Skeletal muscle tissue (tissue), 4 donors: Measurements from ENCODE around the gene NCF4. TPM values are rescaled to one million over a fixed set of nuclear protein-coding genes. Genes with fewer than 3 reads are reported as not detected.
A peak's percentile ranks its signal among the peaks of the same experiment; 100 is the strongest.

Source experiments
- H3K27ac ChIP-seq: one replicate; pipeline ENCODE4 v1.7.0; 2013; ENCODE audit warnings: mild to moderate bottlenecking, low read depth, low read length, inconsistent platforms
- H3K27me3 ChIP-seq, 3 donors: one replicate each; pipeline ENCODE4 v1.7.0; 2013; ENCODE audit warnings: low read length in 3 of 3; ENCODE audit not compliant: control insufficient read depth in 3 of 3, insufficient read depth in 3 of 3
- H3K36me3 ChIP-seq, 3 donors: one replicate each; pipeline ENCODE4 v1.7.0; 2013; ENCODE audit warnings: low read length in 3 of 3; ENCODE audit not compliant: control insufficient read depth in 3 of 3, insufficient read depth in 3 of 3
- H3K4me1 ChIP-seq, 3 donors: one replicate each; pipeline ENCODE4 v1.7.0; 2013; ENCODE audit warnings: low read length in 3 of 3, mild to moderate bottlenecking in 3 of 3; ENCODE audit not compliant: control insufficient read depth in 3 of 3, insufficient read depth in 3 of 3
- H3K4me3 ChIP-seq, 3 donors: one replicate each; pipeline ENCODE4 v1.7.0; 2013; ENCODE audit warnings: low read length in 3 of 3
- H3K9ac ChIP-seq, 3 donors: one replicate each; pipeline ENCODE4 v1.7.0; 2013; ENCODE audit warnings: low read length in 3 of 3, mild to moderate bottlenecking in 3 of 3, moderate library complexity in 2 of 3, low read depth in 1 of 3
- H3K9me3 ChIP-seq, 3 donors: one replicate each; pipeline ENCODE4 v1.7.0; 2013; ENCODE audit warnings: low read length in 3 of 3; ENCODE audit not compliant: control insufficient read depth in 3 of 3
- total RNA-seq: library from RNA; depleted of rRNA; stranded (reverse); fragments of >200 nt; gene quantifications from one replicate; pipeline ENCODE4 v1.2.3, GENCODE V29; 2014
- donor health status: Osteomylitis.

Gene NCF4
- total RNA-seq, 1 donor from 2014 or later = 6.8 TPM

GRCh38 chr22:36872084-36872483 is 11.3 kb downstream of the NCF4 start:
- Histone ChIP-seq H3K9me3 (no peaks in the 10 kb centered on the region), H3K27me3 (peaks cover 25 to 46% (median 31%) of the 10 kb centered on the region in 3 donors)

DNA sequence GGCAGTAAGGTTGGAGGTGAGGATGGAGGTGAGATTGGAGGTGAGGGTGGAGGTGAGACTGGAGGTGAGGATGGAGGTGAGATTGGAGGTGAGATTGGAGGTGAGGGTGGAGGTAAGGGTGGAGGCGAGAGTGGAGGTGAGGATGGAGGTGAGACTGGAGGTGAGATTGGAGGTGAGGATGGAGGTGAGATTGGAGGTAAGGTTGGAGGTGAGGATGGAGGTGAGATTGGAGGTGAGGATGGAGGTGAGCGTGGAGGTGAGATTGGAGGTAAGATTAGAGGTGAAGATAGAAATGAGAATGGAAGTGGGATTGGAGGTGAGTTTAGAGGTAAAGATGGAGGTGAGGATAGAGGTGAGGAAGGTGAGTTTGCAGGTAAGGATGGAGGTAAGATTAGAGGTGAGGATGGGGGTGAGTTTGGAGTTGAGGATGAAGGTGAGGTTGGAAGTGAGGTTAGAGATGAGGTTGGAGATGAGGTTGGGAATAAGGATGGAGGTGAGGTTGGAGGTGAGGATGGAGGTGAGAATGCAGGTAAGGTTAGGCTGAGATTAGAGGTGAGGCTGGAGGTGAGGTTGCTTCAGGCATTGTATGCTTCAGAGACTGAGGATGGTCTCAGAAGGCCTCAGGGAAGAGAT is 12.2 kb downstream of the NCF4 start:
- Histone ChIP-seq H3K4me1 (peaks cover 0 to 7% (median 0%) of the 10 kb centered on the region in 3 donors), H3K36me3 (no peaks in the 10 kb centered on the region), H3K27me3 (peaks cover 27 to 46% (median 30%) of the 10 kb centered on the region in 3 donors), H3K27ac (peak overlapping the region; percentile 42), H3K4me3 (no peak overlapping the region), H3K9me3 (no peaks in the 10 kb centered on the region), H3K9ac (no peak overlapping the region)

More at GRCh38 chr22:36872084-36872483, 11.3 kb downstream of the NCF4 start:
- Histone ChIP-seq H3K9ac (no peak overlapping the region), H3K4me3 (no peak overlapping the region), H3K4me1 (peaks cover 0 to 7% (median 0%) of the 10 kb centered on the region in 3 donors), H3K27ac (no peak overlapping the region), H3K36me3 (no peaks in the 10 kb centered on the region)

GRCh38 chr22:36873614-36874308 is 13.0 kb downstream of the NCF4 start:
- peak overlapping the region in 1 of 3 donors; percentile 25 for H3K9ac ChIP-seq
- H3K9me3 ChIP-seq = no peaks in the 10 kb centered on the region
- no peaks in the 10 kb centered on the region for H3K36me3 ChIP-seq
- no peak overlapping the region for H3K4me3 ChIP-seq
- peak overlapping the region; percentile 62 for H3K27ac ChIP-seq
- H3K4me1 ChIP-seq = peaks cover 0 to 7% (median 0%) of the 10 kb centered on the region in 3 donors
- H3K27me3 ChIP-seq = peaks cover 28 to 48% (median 32%) of the 10 kb centered on the region in 3 donors

DNA sequence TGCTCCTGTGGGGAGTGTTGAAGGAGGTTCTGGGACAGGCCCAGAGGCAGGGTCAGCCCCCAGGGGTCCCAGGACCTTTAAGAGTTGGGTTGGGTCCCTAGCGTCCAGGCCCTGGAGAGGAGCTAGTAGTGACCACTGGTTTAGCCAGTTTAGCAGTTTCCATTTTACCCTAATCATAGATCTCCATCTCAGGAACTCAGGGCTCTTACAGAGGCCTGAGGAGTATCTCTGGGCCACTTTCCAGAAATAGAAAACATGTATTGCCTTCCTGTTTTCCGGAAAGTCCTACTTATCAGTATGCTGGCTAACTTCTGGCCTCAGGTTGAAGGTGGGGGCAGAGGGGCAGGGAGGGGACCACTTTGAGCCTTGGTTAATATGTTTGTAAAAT is 13.5 kb downstream of the NCF4 start:
- Histone ChIP-seq H3K9me3 (no peaks in the 10 kb centered on the region), H3K4me3 (no peak overlapping the region), H3K9ac (no peak overlapping the region), H3K4me1 (peaks cover 0 to 7% (median 0%) of the 10 kb centered on the region in 3 donors), H3K27ac (peak overlapping the region; percentile 62), H3K27me3 (peaks cover 26 to 44% (median 31%) of the 10 kb centered on the region in 3 donors), H3K36me3 (no peaks in the 10 kb centered on the region)

GRCh38 chr22:36874736-36875135 is 13.9 kb downstream of the NCF4 start:
- H3K9ac ChIP-seq = no peak overlapping the region
- peaks cover 0 to 7% (median 0%) of the 10 kb centered on the region in 3 donors for H3K4me1 ChIP-seq
- H3K27ac ChIP-seq = peak overlapping the region; percentile 62
- peaks cover 22 to 43% (median 31%) of the 10 kb centered on the region in 3 donors for H3K27me3 ChIP-seq
- no peak overlapping the region for H3K4me3 ChIP-seq
- H3K36me3 ChIP-seq = no peaks in the 10 kb centered on the region
- H3K9me3 ChIP-seq = no peaks in the 10 kb centered on the region

- Histone ChIP-seq H3K27ac (no peak overlapping the region), H3K36me3 (no peaks in the 10 kb centered on the region), H3K4me3 (no peak overlapping the region), H3K27me3 (peaks cover 19 to 36% (median 25%) of the 10 kb centered on the region in 3 donors), H3K9ac (no peak overlapping the region), H3K9me3 (no peaks in the 10 kb centered on the region), H3K4me1 (peaks cover 0 to 7% (median 0%) of the 10 kb centered on the region in 3 donors)
These were observed 14.9 kb downstream of the NCF4 start for GRCh38 chr22:36875741-36876140.

DNA sequence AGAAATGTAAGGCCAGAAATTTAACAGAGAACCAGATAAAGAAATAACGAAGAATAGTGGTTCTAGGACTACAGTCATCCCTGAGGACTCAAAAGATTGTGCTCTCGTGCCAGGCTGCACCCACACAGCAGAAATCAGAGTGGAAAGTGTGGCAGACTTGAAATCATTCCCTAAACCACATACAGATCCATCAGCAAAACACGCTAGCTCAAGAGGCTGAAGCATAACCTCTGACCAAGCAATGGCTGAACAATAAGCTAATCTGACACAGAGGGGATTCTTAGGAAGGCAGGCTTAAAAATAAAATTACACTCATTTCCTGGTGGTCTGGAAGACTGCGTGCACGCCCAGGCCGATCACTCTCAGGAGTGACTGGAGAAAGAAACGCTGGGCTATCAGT is 19.0 kb downstream of the NCF4 start:
- Histone ChIP-seq H3K27me3 (peaks cover 9 to 27% (median 21%) of the 10 kb centered on the region in 3 donors), H3K36me3 (no peaks in the 10 kb centered on the region), H3K4me1 (no peaks in the 10 kb centered on the region), H3K27ac (no peak overlapping the region), H3K9me3 (peaks cover 0 to 4% (median 0%) of the 10 kb centered on the region in 3 donors), H3K9ac (no peak overlapping the region), H3K4me3 (no peak overlapping the region)

DNA sequence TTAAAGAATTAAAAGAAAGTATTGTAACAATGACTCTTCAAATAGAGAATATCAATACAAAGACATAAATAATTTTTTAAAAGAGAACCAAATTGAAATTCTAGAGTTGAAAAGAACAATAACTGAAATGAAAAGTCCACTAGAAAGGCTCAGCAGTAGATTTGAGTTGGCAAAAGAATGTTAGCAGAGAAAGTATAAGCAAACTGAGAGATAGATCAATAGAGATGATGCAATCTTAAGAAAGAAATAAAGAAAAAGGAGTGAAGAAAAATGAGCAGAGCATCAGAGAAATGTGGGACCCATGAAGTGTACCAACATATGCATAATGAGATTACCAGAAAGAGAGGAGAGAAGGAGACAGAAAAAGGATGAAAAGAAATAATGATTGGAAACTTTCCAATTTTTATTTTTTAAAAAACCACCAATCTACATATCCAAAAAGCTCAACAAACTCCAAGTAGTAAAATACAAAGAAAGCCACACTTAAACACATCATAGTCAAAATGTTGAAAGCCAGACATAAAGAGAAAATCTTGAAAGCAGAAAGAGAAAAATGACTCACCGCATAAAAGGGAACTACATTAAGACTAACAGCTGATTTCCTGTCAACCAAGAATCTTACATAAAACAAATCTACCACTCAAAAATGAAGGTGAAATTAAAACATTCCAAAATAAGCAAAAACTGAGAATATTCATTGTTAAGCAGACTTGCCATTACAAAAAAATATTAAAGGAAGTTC is 20.9 kb downstream of the NCF4 start:
- peaks cover 18 to 30% (median 25%) of the 10 kb centered on the region in 3 donors for H3K27me3 ChIP-seq
- H3K4me1 ChIP-seq = no peaks in the 10 kb centered on the region
- no peaks in the 10 kb centered on the region for H3K36me3 ChIP-seq
- H3K4me3 ChIP-seq = no peak overlapping the region
- no peak overlapping the region for H3K9ac ChIP-seq
- H3K9me3 ChIP-seq = peaks cover 0 to 4% (median 0%) of the 10 kb centered on the region in 3 donors
- no peak overlapping the region for H3K27ac ChIP-seq

- Histone ChIP-seq H3K9me3 (peaks cover 0 to 4% (median 0%) of the 10 kb centered on the region in 3 donors), H3K27me3 (peaks cover 8 to 15% (median 12%) of the 10 kb centered on the region in 3 donors), H3K4me1 (no peaks in the 10 kb centered on the region), H3K9ac (no peak overlapping the region), H3K27ac (no peak overlapping the region), H3K4me3 (no peak overlapping the region), H3K36me3 (no peaks in the 10 kb centered on the region)
These were observed 23.7 kb downstream of the NCF4 start for GRCh38 chr22:36884349-36885158.
